ENCODE data around the gene RFTN2. TPM values are rescaled to one million over a fixed set of nuclear protein-coding genes. Genes with fewer than 3 reads are reported as not detected.

Gene RFTN2
- total RNA-seq (2021; ENCODE audit: unreplicated experiment) (not detected), Bru-seq, nascent RNA (percentile 4 among the genes with signal in this experiment), BruChase-seq, experiment 1, labeled RNA remaining after a 2-hour chase (percentile 1 among the genes with signal in this experiment), BruChase-seq, experiment 2, labeled RNA remaining after a 6-hour chase (percentile 2 among the genes with signal in this experiment)
- polyA plus RNA-seq (2012; ENCODE audit: insufficient read length), result not detected
- long read RNA-seq, result 0 reads

- intact Hi-C loops (cut with micrococcal nuclease; ENCODE audit: unreplicated experiment), result no loop called here
- no TSS peak for BruUV-seq (replicated peaks)
- ChIA-PET CTCF (no interaction called here), POLR2A (no interaction called here)
- in situ Hi-C loops (cut with HindIII; ENCODE audit: low pct_unique_long_range_greater_than_20kb, low sequenced_read_pairs), result no loop called here
- no peak for TF ChIP-seq TCF7L2 (IDR thresholded peaks at IDR 0.05; ENCODE audit: low read depth, low read length)
- TF ChIP-seq SIN3A (IDR thresholded peaks at IDR 0.05; ENCODE audit: borderline replicate concordance, insufficient read depth, low read depth, low read length), result no peak
- TF ChIP-seq POLR2AphosphoS5 (IDR thresholded peaks at IDR 0.05; ENCODE audit: low read depth, low read length), result no peak
- no peak for TF ChIP-seq CTCF (IDR thresholded peaks at IDR 0.05)
- no peak for TF ChIP-seq REST (IDR thresholded peaks at IDR 0.05; ENCODE audit: insufficient read depth in 1 of 2, low read depth in 2 of 2, low read length in 1 of 2)
- no peak for DNase-seq (ENCODE audit: low read depth, low spot score)
- Histone ChIP-seq H3K9me3 (ENCODE audit: control insufficient read depth, insufficient read depth, low read depth, low read length) (no peaks in the 10 kb centered on the region), H3K27ac (ENCODE audit: low read length) (no peak within 1 kb of the TSS), H3K4me1 (ENCODE audit: control insufficient read depth, insufficient read depth, low read length) (no peaks in the 10 kb centered on the region), H3K4me3 (ENCODE audit: low read depth in 2 of 2, low read length in 2 of 2) (no peak within 1 kb of the TSS), H3K27me3 (ENCODE audit: control insufficient read depth, insufficient read depth, low read length) (no peaks in the 10 kb centered on the region), H3K36me3 (ENCODE audit: control insufficient read depth, insufficient read depth, low read length) (no peaks in the 10 kb centered on the region)
- ATAC-seq, result no peak
These were observed at the start of gene RFTN2 for GRCh38 chr2:197675246-197675645. Gene RFTN2 (minus strand): TSS chr2:197675587. CDS start chr2:197675458, 129 bp downstream.

- Histone ChIP-seq H3K27ac (ENCODE audit: low read length) (no peak overlapping the region), H3K9me3 (ENCODE audit: control insufficient read depth, insufficient read depth, low read depth, low read length) (no peaks in the 10 kb centered on the region), H3K4me1 (ENCODE audit: control insufficient read depth, insufficient read depth, low read length) (no peaks in the 10 kb centered on the region), H3K4me3 (ENCODE audit: low read depth in 2 of 2, low read length in 2 of 2) (no peak overlapping the region), H3K36me3 (ENCODE audit: control insufficient read depth, insufficient read depth, low read length) (peaks cover 6% of the 10 kb centered on the region; the same call in 1 of the 2 replicates), H3K27me3 (ENCODE audit: control insufficient read depth, insufficient read depth, low read length) (no peaks in the 10 kb centered on the region)
- no TSS peak for BruUV-seq (replicated peaks)
- in situ Hi-C loops (cut with HindIII; ENCODE audit: low pct_unique_long_range_greater_than_20kb, low sequenced_read_pairs) (no loop called here), intact Hi-C loops (cut with micrococcal nuclease; ENCODE audit: unreplicated experiment) (no loop called here)
- ChIA-PET POLR2A (no interaction called here), CTCF (no interaction called here)
- no peak for TF ChIP-seq REST (IDR thresholded peaks at IDR 0.05; ENCODE audit: insufficient read depth in 1 of 2, low read depth in 2 of 2, low read length in 1 of 2)
- no peak for TF ChIP-seq TCF7L2 (IDR thresholded peaks at IDR 0.05; ENCODE audit: low read depth, low read length)
- TF ChIP-seq CTCF (IDR thresholded peaks at IDR 0.05), result no peak
- TF ChIP-seq SIN3A (IDR thresholded peaks at IDR 0.05; ENCODE audit: borderline replicate concordance, insufficient read depth, low read depth, low read length), result no peak
- TF ChIP-seq POLR2AphosphoS5 (IDR thresholded peaks at IDR 0.05; ENCODE audit: low read depth, low read length), result no peak
- ATAC-seq (no peak), DNase-seq (ENCODE audit: low read depth, low spot score) (no peak)
These were observed 42.5 kb upstream of the RFTN2 start for GRCh38 chr2:197717863-197718262.
